GM10248 (cell line): ENCODE measurements around the gene TNFSF15.

ENCODE experiments used
- CTCF ChIA-PET: fragments of 300-600 bp; sonication (Branson Sonifier 250); formaldehyde crosslinking; extraction: SDS; loops from one replicate; lab custom pipeline; 2021; ENCODE audit warnings: antibody characterized with exemption; lab: Yijun Ruan, JAX
- POLR2A ChIA-PET: fragments of 350-650 bp; sonication (Branson Sonifier 250); formaldehyde crosslinking; extraction: SDS; loops from one replicate; lab custom pipeline; 2020; ENCODE audit warnings: antibody characterized with exemption; lab: Yijun Ruan, JAX
- DNase-seq: peaks from one replicate; pipeline ENCODE4 v3.0.0; 2012; ENCODE audit errors: extremely low spot score
- CTCF ChIP-seq: IDR thresholded peaks from 2 replicates; pipeline ENCODE4 v1.5.1; 2012; ENCODE audit warnings: mild to moderate bottlenecking, low read depth; ENCODE audit errors: extremely low read depth, missing control alignments, control extremely low read depth

Gene TNFSF15

DNA sequence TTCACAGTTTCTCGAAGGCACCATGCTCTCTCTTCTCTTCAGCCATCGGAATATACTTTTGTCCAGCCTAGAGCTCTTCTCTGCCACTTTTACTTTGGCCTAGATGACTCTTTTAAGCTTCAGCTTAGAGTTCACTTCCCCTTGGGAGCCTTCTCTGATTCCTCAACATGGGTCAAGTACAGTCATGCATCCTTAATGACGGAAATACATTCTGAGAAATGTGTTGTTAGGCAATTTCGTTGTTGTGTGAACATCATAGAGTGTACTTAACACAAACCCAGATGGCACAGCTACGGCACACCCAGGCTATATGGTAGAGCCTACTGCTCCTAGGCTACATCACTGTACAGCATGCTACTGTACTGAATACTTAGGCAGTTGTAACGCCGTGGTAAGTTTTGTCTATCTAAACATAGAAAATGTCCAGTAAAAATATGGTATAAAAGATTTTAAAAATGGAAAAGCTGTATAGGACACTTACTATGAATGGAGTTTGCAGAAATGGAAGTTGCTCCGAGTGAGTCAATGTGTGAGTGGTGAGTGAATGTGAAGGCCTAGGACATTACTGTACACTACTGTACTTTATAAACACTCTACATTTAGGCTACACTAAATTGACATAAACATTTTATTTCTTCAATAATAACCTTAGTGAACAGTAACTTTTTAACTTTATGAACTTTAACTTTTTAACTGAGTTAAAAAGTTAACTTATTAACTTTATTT is 15.1 kb upstream of the TNFSF15 start:
- TF ChIP-seq CTCF: no peak
- DNase-seq: no peak
- ChIA-PET POLR2A (no interaction called here), CTCF (interaction anchor here (0.8 to 2.1 kb wide), 5 partner anchors 8 to 159 kb away, joined by 3 to 5 read pairs (median 3); no protein-coding TSS in a partner anchor)

- no peak for TF ChIP-seq CTCF
- POLR2A ChIA-PET: no interaction called here
- no peak for DNase-seq
- CTCF ChIA-PET: no interaction called here
Observed at GRCh38 chr9:114818178-114818577, 12.3 kb upstream of the TNFSF15 start.

DNA sequence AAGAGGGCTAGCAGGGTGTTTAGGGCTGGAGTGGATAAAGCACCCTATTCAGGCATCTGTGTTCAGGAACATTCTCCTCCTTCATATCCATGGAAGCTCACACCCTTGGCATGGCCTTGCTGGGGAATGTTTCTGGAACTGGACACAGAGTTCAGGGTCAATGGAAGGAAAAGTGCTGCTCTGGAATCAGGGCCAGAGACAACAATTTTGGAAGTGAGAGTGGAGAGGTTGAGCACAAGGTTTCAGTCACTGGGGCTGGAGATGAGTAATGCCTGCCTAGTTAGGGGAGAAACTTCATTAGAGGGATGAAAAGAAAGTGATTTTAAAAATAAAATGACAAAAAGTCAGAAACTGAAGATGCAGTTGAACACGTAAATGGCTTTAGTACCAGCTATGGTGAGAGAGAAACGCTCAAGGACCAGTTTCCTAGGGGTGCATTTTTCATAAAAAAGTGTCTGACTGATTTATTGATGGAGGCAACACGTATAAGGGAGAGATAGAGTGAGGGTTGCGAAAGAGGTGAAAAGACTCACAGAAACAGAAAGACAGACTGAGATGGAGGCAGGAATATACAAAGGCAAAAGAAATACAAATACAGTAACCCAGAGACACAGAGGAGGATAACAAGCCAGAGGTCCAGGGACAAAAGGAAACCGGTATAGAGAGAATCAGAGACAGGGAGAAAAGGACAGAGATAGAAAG is 8.0 kb upstream of the TNFSF15 start:
- POLR2A ChIA-PET: no interaction called here
- DNase-seq: no peak
- CTCF ChIA-PET: interaction anchor here (1.0 kb wide), 1 partner anchor 138 kb away, joined by 3 read pairs; no protein-coding TSS in a partner anchor

GRCh38 chr9:114811966-114812636 is 6.3 kb upstream of the TNFSF15 start:
- ChIA-PET POLR2A (no interaction called here), CTCF (interaction anchor here (1.1 to 1.6 kb wide), 3 partner anchors 8 to 131 kb away, joined by 3 to 6 read pairs (median 6); no protein-coding TSS in a partner anchor)
- no peak for TF ChIP-seq CTCF
- no peak for DNase-seq

More for the DNA sequence above, 8.0 kb upstream of the TNFSF15 start:
- TF ChIP-seq CTCF: no peak

- TF ChIP-seq CTCF: no peak
- CTCF ChIA-PET: interaction anchor here (0.9 to 1.6 kb wide), 4 partner anchors 9 to 130 kb away, joined by 3 to 6 read pairs (median 4); no protein-coding TSS in a partner anchor
- POLR2A ChIA-PET: no interaction called here
- no peak for DNase-seq
Observed at GRCh38 chr9:114811301-114811700, 5.5 kb upstream of the TNFSF15 start.

- ChIA-PET CTCF (interaction anchor here (0.9 to 1.6 kb wide), 4 partner anchors 9 to 130 kb away, joined by 3 to 6 read pairs (median 4); no protein-coding TSS in a partner anchor), POLR2A (no interaction called here)
- no peak for TF ChIP-seq CTCF
- no peak for DNase-seq
Observed at GRCh38 chr9:114810614-114811013, 4.8 kb upstream of the TNFSF15 start.
